HUES48 (cell line): Measurements from ENCODE around the gene RAPGEF5.

Experiments
- H3K27ac ChIP-seq: one replicate; pipeline ENCODE4 v1.7.0; 2013; ENCODE audit warnings: low read depth, low read length, inconsistent platforms
- H3K27me3 ChIP-seq: 2 replicates; pipeline ENCODE4 v1.6.1; 2013; ENCODE audit warnings: mild to moderate bottlenecking, low read length; ENCODE audit not compliant: control insufficient read depth, insufficient read depth
- H3K36me3 ChIP-seq: 2 replicates; pipeline ENCODE4 v1.6.1; 2013; ENCODE audit warnings: low read length; ENCODE audit not compliant: control insufficient read depth, insufficient read depth
- H3K4me1 ChIP-seq: 2 replicates; pipeline ENCODE4 v1.6.1; 2013; ENCODE audit warnings: mild to moderate bottlenecking, low read length; ENCODE audit not compliant: control insufficient read depth, insufficient read depth
- H3K4me3 ChIP-seq: 2 replicates; pipeline ENCODE4 v1.5.1; 2013; ENCODE audit warnings: mild to moderate bottlenecking, low read depth, low read length
- H3K9ac ChIP-seq: 2 replicates; pipeline ENCODE4 v1.6.1; 2013; ENCODE audit warnings: mild to moderate bottlenecking, low read depth, low read length, moderate library complexity
- H3K9me3 ChIP-seq: 2 replicates; pipeline ENCODE4 v1.6.1; 2013; ENCODE audit warnings: low read length; ENCODE audit not compliant: control insufficient read depth, insufficient read depth

The RAPGEF5 gene

DNA sequence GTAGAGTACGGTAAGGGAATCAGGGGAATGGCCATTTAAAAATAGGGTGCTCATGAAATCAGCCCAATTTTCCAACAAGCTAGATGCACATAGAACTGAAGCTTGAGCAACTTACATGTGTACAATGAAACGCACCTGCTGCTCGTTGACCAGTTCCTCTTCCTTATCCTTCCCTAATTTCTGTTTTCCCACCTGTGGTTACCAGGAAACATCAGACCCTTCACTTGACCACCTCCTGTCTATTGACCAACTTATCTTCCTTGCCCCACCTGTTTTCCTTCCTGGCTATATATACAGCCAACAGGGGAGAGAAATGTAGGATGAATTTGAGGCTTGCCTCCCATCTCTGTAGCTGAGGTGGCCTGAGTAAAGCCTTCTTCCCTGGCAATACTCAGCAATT, 37.8 kb upstream of the RAPGEF5 start:
- H3K36me3 ChIP-seq, result no peaks in the 10 kb centered on the region
- H3K9ac ChIP-seq, result no peak overlapping the region
- no peak overlapping the region for H3K4me3 ChIP-seq
- no peak overlapping the region for H3K27ac ChIP-seq
- H3K9me3 ChIP-seq, result no peaks in the 10 kb centered on the region
- H3K27me3 ChIP-seq, result no peaks in the 10 kb centered on the region
- peaks cover 4% of the 10 kb centered on the region for H3K4me1 ChIP-seq

DNA sequence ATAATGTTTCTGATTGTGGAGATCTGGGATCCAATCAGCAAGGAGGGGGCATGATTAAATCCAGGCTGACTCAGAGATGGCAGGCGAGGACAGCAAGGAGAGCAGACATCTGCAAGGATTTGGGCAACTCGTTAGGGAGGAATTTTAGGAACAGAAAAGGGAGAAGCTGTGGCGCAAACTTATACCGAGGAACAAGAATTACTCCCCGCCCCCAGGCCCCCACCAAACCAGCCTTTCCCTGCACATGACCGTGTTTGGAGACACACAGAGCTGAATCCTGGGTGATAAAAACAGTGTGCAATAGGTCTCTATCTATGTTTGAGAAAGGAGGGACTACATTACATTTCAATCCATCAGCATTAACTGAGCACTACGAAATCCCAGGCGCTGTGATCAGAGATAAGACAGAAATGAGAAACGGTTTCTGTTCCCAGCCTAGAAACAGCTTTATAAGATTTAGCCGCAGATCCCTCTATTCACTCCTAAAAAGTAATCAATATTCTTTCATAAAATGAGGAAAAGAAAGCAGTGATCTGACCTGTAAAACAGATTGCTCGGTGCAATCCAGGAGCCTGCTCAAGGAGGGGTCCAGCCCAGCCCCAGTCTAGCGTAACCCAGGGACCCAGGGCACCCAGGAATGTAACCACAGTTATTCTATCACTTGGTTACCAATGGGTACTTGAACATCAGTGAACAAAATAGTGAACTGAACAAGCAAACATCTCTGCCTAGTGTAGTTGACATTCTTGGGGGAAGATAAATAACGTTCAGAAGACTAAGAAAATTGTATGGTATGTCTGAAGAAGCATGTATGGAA, 37.2 kb upstream of the RAPGEF5 start:
- no peaks in the 10 kb centered on the region for H3K27me3 ChIP-seq
- H3K9ac ChIP-seq, result no peak overlapping the region
- H3K36me3 ChIP-seq, result no peaks in the 10 kb centered on the region
- H3K4me1 ChIP-seq, result peaks cover 4% of the 10 kb centered on the region
- no peaks in the 10 kb centered on the region for H3K9me3 ChIP-seq
- H3K27ac ChIP-seq, result no peak overlapping the region
- H3K4me3 ChIP-seq, result no peak overlapping the region

DNA sequence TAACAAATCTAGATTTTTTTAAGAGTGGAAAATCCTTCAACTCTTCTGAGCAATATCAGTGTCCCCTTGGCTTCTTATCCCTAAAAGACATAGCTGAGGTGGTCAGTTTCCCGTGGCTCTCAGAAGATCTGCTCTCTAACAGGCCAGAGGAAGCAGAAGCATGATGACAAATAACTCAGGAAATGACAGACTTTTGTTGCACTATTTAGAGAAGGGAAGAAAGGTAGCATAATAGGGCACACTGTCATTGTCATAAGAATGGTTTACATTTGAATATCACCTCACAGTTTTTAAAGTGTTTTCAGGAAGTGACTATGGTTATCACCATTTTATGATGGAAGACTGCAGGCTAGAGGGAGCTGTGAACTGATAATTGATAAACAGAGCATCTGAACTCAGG, 33.6 kb upstream of the RAPGEF5 start:
- Histone ChIP-seq H3K36me3 (no peaks in the 10 kb centered on the region), H3K27ac (no peak overlapping the region), H3K9me3 (no peaks in the 10 kb centered on the region), H3K4me3 (no peak overlapping the region), H3K4me1 (peaks cover 4% of the 10 kb centered on the region), H3K9ac (no peak overlapping the region), H3K27me3 (no peaks in the 10 kb centered on the region)

DNA sequence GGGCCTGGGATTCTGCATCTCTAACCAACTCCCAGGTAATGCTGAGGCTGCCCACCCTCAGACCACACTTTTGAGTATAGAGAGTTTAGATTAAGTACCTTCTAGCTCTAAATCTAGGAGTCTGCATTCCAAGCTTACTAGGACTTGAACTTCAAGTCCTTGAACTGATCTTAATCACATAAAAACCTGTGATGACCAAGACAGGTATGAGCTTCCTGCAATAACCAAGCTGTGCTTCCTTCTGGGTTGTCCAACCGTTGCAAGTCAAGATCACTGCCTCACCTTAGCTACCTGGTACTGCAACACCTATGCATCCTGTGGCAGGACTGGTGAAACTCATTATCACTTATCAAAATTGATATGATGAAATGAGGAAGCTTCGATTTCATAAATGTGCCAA, 32.9 kb upstream of the RAPGEF5 start:
- no peaks in the 10 kb centered on the region for H3K36me3 ChIP-seq
- H3K4me1 ChIP-seq, result peaks cover 4% of the 10 kb centered on the region
- H3K27ac ChIP-seq, result no peak overlapping the region
- no peaks in the 10 kb centered on the region for H3K9me3 ChIP-seq
- no peaks in the 10 kb centered on the region for H3K27me3 ChIP-seq
- H3K9ac ChIP-seq, result no peak overlapping the region
- no peak overlapping the region for H3K4me3 ChIP-seq

DNA sequence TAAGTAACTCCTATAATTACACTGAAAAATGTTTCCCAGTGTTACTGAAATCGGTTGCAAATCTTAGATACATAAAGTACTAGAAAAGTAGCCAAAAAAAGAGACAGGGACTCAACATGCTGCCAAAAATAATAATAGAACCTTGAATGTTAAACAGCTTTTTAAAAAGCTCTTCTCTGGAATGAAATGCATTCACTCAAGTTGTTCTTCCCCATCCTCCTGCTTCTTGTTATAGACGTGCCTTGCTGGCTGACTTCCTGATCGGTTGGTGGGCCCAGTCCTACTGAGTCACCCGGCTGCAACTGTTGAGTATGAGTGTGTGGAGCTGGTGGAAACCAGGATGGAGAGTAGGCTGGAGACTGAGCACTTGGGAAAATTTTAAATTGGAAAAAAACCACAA, 30.6 kb upstream of the RAPGEF5 start:
- Histone ChIP-seq H3K9ac (no peak overlapping the region), H3K27ac (no peak overlapping the region), H3K27me3 (no peaks in the 10 kb centered on the region), H3K9me3 (no peaks in the 10 kb centered on the region), H3K36me3 (no peaks in the 10 kb centered on the region), H3K4me1 (peaks cover 4% of the 10 kb centered on the region), H3K4me3 (no peak overlapping the region)

DNA sequence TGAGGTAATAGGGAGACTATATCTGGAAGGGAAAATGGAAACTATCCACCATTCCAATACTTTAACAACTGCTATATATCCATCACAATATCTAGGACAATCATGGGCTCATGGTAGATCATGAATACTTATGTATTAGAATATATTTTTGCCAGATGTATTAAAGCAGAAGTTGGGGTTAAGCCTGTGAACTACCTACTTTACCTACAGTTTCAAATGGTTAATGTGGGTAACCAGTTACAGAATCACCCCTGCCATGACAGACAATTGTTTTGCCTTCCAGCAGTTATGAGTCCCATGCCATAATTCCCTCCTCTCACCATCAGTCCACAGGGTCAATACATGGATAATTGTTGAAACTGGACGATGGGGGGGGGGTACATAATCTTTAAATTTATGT, 29.9 kb upstream of the RAPGEF5 start:
- H3K27me3 ChIP-seq, result no peaks in the 10 kb centered on the region
- H3K4me3 ChIP-seq, result no peak overlapping the region
- H3K9ac ChIP-seq, result no peak overlapping the region
- H3K27ac ChIP-seq, result no peak overlapping the region
- no peaks in the 10 kb centered on the region for H3K36me3 ChIP-seq
- no peaks in the 10 kb centered on the region for H3K9me3 ChIP-seq
- peaks cover 4% of the 10 kb centered on the region for H3K4me1 ChIP-seq

DNA sequence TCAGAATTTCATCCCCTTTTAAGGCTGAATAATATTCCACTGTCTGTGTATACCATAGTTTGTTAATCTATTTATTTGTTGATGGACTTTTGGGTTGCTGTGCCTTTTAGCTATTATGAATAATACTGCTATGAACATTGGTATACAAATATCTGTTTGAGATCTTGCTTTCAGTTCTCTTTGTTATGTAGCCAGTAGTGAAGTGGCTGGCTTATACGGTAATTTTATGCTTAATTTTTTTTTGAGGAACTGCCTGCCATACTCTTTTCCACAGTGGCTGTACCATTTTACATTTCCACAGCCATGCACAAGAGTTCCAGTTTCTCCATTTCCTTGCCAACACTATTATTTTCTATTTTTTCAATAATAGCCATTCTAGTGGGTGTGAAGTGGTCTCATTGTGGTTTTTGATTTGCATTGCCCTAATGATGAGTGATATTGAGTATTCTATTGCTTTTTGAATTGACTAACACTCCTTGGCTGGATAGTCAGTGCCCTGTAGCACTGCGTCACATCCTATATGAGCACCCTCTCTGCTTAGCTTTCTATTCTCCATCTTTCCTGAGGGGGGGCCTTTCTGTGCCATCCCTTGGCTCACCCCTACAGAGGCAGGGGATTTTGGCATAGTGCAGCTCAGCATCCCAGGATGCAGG, 29.4 kb upstream of the RAPGEF5 start:
- Histone ChIP-seq H3K4me1 (peaks cover 4% of the 10 kb centered on the region), H3K9ac (no peak overlapping the region), H3K9me3 (no peaks in the 10 kb centered on the region), H3K36me3 (no peaks in the 10 kb centered on the region), H3K27ac (no peak overlapping the region), H3K27me3 (no peaks in the 10 kb centered on the region), H3K4me3 (no peak overlapping the region)

DNA sequence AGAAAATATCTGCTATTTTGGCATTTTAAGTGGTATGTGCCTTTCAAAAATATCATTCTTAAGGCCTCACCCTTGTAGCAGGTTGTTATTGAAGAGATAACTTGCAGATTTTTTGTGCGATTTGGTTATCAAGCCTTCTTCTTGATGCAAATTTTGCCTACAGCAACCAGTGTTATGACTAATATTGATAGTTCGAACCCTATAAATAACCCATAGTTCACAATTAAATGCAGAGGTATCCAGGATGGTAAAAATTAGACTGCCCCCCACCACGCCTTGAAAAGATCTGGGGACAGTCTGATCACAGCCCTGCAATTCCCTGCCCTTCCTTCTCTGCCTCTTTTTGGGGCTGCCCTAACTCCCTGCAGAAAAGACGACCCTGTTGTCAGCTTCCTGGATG, 28.4 kb upstream of the RAPGEF5 start:
- H3K36me3 ChIP-seq, result no peaks in the 10 kb centered on the region
- H3K27ac ChIP-seq, result no peak overlapping the region
- H3K4me1 ChIP-seq, result no peaks in the 10 kb centered on the region
- H3K4me3 ChIP-seq, result no peak overlapping the region
- no peak overlapping the region for H3K9ac ChIP-seq
- no peaks in the 10 kb centered on the region for H3K27me3 ChIP-seq
- H3K9me3 ChIP-seq, result no peaks in the 10 kb centered on the region

DNA sequence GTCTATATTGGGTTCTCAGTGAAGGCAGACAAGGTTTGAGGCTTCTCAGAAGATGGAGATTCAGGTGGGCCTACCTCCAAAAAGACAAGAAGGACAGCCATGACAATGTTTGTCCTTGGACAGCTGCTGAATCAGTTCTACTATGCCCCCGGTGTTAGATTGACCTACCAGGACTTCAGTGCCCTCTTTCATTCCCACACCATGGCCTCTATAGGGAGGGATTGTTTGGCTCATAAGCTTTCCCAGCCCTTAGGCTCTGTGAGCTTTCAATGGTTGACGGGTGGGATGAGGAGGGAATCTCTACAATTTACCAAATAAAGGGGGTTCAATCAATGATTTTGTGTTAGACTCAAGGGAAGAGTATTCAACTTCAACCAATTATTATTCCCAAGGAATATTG, 23.4 kb upstream of the RAPGEF5 start:
- Histone ChIP-seq H3K27me3 (no peaks in the 10 kb centered on the region), H3K27ac (no peak overlapping the region), H3K4me3 (no peak overlapping the region), H3K36me3 (no peaks in the 10 kb centered on the region), H3K9me3 (no peaks in the 10 kb centered on the region), H3K9ac (no peak overlapping the region), H3K4me1 (no peaks in the 10 kb centered on the region)

DNA sequence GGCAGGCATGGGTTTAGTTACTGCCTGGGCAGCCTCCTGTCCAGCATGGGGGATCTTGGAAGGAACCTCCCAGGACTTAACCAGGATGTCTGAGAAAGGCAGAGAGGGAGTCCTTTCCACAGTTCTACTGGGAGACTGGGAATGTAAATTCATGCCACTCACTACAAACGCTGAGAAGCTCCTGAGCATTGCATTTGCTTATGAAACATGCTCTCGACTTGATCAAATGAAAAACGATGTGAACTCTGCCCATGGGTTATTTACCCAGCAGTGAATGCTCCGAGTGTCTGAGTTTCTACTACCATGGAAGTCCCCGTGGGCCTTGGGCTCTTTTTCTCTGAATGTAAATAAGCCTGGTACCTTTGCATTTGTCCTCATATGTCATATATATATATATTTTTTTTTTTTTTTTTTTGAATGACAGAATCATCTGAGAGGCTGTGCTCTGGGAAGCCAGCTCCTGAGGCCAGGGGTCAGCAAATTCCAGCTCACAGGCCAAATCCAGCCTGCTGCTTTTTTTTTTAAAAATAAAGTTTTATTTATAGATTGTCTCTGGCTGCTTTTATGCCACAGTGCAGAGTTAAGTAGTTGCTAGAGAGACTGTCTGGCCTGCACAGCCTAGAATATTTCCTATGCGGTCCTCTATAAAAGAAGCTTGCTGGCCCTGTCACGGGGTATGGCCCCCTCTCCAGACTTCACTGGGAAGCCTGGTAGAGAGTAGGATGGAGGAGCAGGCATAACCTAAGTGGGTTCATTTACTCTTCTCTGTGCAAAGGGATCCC, 21.4 kb upstream of the RAPGEF5 start:
- Histone ChIP-seq H3K9me3 (no peaks in the 10 kb centered on the region), H3K27me3 (no peaks in the 10 kb centered on the region), H3K4me1 (no peaks in the 10 kb centered on the region), H3K36me3 (no peaks in the 10 kb centered on the region), H3K4me3 (no peak overlapping the region), H3K9ac (no peak overlapping the region), H3K27ac (no peak overlapping the region)

DNA sequence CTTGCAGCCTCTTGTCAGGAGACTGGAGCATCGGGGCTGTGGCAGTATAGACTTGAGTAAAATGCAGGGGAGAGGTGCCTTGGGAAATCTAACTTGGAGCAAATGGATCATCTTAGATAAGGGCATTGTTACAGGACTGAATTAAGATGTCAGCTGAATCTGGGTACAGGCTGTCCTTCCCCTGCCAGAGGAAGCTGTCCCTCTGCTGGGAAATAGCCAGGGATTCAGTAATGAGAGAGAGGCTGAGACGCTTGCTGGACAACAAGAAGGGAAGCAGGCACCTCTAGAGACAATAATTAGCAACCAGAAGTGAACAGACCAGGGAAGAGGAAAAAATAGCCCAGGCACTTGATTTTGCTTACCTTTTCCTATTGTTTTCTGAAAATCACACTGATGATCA, 20.7 kb upstream of the RAPGEF5 start:
- H3K9me3 ChIP-seq, result no peaks in the 10 kb centered on the region
- H3K27me3 ChIP-seq, result no peaks in the 10 kb centered on the region
- H3K27ac ChIP-seq, result no peak overlapping the region
- H3K9ac ChIP-seq, result no peak overlapping the region
- H3K4me3 ChIP-seq, result no peak overlapping the region
- no peaks in the 10 kb centered on the region for H3K36me3 ChIP-seq
- H3K4me1 ChIP-seq, result no peaks in the 10 kb centered on the region
